T-cell (primary cell): ENCODE results near the gene DDX51. TPM values are rescaled to one million over a fixed set of nuclear protein-coding genes. Genes with fewer than 3 reads are reported as not detected.

Experiments
- ATAC-seq, 4 experiments: fragments of 200-7000 bp in 3 of 4; fragments of 150-1000 bp in 1 of 4; cut with Tn5 transposase; replicated peaks in 1 of 4; 1 replicate in 3 of 4; 2 replicates in 1 of 4; pipeline ENCODE4 v1.10.0; 2021; ENCODE audit warnings: moderate library complexity in 3 of 4, mild to moderate bottlenecking in 2 of 4, moderate number of reproducible peaks in 1 of 4
- CTCF ChIA-PET, 2 donors: fragments of 300-600 bp; sonication (Branson Sonifier 250); formaldehyde crosslinking; loops; one replicate each; lab custom pipeline; 2022; ENCODE audit warnings: antibody characterized with exemption in 2 of 2; lab: Charles Lee
- POLR2A ChIA-PET, 2 donors: fragments of 300-600 bp; sonication (Branson Sonifier 250); formaldehyde crosslinking; loops; one replicate each; lab custom pipeline; 2022; ENCODE audit warnings: antibody characterized with exemption in 2 of 2; lab: Charles Lee
- DNase-seq, 35 experiments: peaks; one replicate each; pipeline versions ENCODE4 v3.0.0 to v3.0.0-alpha.2; 2013 to 2023
- H3K27ac ChIP-seq: one replicate; pipeline ENCODE4 v1.5.1; 2013; ENCODE audit warnings: low read length
- H3K27me3 ChIP-seq, 2 experiments: replicated peaks in 1 of 2; 1 replicate in 1 of 2; 2 replicates in 1 of 2; pipeline versions ENCODE4 v1.6.1 to v1.7.0; 2013; ENCODE audit warnings: low read length in 1 of 2, mixed read lengths in 1 of 2; ENCODE audit not compliant: control insufficient read depth in 2 of 2, insufficient read depth in 2 of 2; ENCODE audit errors: extremely low read depth in 1 of 2
- H3K36me3 ChIP-seq, 2 donors: 1 replicate in 1 of 2; 2 replicates in 1 of 2; pipeline versions ENCODE4 v1.6.1 to v1.7.0; 2013; ENCODE audit warnings: low read length in 1 of 2; ENCODE audit not compliant: control insufficient read depth in 2 of 2, insufficient read depth in 1 of 2; ENCODE audit errors: extremely low read depth in 1 of 2
- H3K4me1 ChIP-seq, 2 experiments: 1 replicate in 1 of 2; 2 replicates in 1 of 2; pipeline versions ENCODE4 v1.6.1 to v1.7.0; 2013; ENCODE audit warnings: low read length in 2 of 2, mixed read lengths in 1 of 2; ENCODE audit not compliant: insufficient read depth in 2 of 2, control insufficient read depth in 1 of 2; ENCODE audit errors: extremely low read depth in 1 of 2
- H3K4me3 ChIP-seq, 2 donors: 1 replicate in 1 of 2; 2 replicates in 1 of 2; pipeline versions ENCODE4 v1.5.1 to v1.7.0; 2013; ENCODE audit warnings: mild to moderate bottlenecking in 2 of 2, low read length in 1 of 2, moderate library complexity in 1 of 2; ENCODE audit not compliant: control insufficient read depth in 1 of 2; ENCODE audit errors: extremely low read depth in 1 of 2
- H3K9me3 ChIP-seq: 2 replicates; pipeline ENCODE4 v1.7.0; 2013
- H3K27ac Mint-ChIP-seq, 2 donors: one replicate each; pipeline ENCODE4 v1.8.0; 2020 to 2021; ENCODE audit warnings: mild to moderate bottlenecking in 2 of 2, mixed read lengths in 2 of 2
- H3K27me3 Mint-ChIP-seq, 2 donors: one replicate each; pipeline ENCODE4 v1.8.0; 2021 to 2022; ENCODE audit warnings: mixed read lengths in 2 of 2
- H3K36me3 Mint-ChIP-seq: one replicate; pipeline ENCODE4 v1.8.0; 2021; ENCODE audit warnings: mixed read lengths
- H3K4me1 Mint-ChIP-seq, 3 donors: one replicate each; pipeline ENCODE4 v1.8.0; 2020 to 2022; ENCODE audit warnings: mixed read lengths in 3 of 3, mild to moderate bottlenecking in 1 of 3
- H3K4me3 Mint-ChIP-seq, 3 donors: one replicate each; pipeline ENCODE4 v1.8.0; 2020 to 2022; ENCODE audit warnings: mild to moderate bottlenecking in 3 of 3, mixed read lengths in 3 of 3, moderate library complexity in 3 of 3
- H3K9me3 Mint-ChIP-seq, 3 donors: one replicate each; pipeline ENCODE4 v1.8.0; 2020 to 2022; ENCODE audit warnings: mixed read lengths in 3 of 3
- WGBS: methylation state at CpG from one replicate; pipeline ENCODE4 v1.1.5; 2013; ENCODE audit warnings: missing lambda C conversion rate; ENCODE audit not compliant: insufficient coverage; 5-methylcytosine and 5-hydroxymethylcytosine counted together
- total RNA-seq, 35 experiments: library from RNA in 6 of 35; stranded (reverse) in 6 of 35; fragments of 120-200 nt in 1 of 35; gene quantifications; one replicate each; pipeline versions ENCODE4 v1.2.1 to v1.2.4 and lab custom pipeline; 2013 to 2026

DDX51 gene
- total RNA-seq, 5 donors from 2014 or later (not counting 1 experiment from before 2014, with no cell fraction given), result 41.9 to 58.6 (median 49.0) TPM

GRCh38 chr12:132164426-132164825 is 20.3 kb upstream of the DDX51 start:
- Histone ChIP-seq H3K27ac (no peak overlapping the region), H3K27me3 (peaks cover 0 to 14% of the 10 kb centered on the region in 2 experiments), H3K9me3 (no peaks in the 10 kb centered on the region), H3K36me3 (no peaks in the 10 kb centered on the region), H3K4me3 (no peak overlapping the region), H3K4me1 (peaks cover 4 to 34% of the 10 kb centered on the region in 2 experiments)
- 100% methylated on average over 2 of the region's 7 CpGs for WGBS
- POLR2A ChIA-PET, result interaction anchor here in 1 of 2 donors (0.5 kb wide), 1 partner anchor 31 kb away, joined by 3 read pairs; no protein-coding TSS in a partner anchor
- Mint-ChIP-seq H3K4me3 (peak overlapping the region in 1 of 3 donors; percentile 28), H3K27ac (no peak overlapping the region), H3K4me1 (peaks cover 9 to 37% (median 22%) of the 10 kb centered on the region in 3 donors), H3K27me3 (no peaks in the 10 kb centered on the region), H3K9me3 (peaks cover 0 to 7% (median 0%) of the 10 kb centered on the region in 3 donors), H3K36me3 (no peaks in the 10 kb centered on the region)
- ATAC-seq (no peak), DNase-seq (no peak)
- CTCF ChIA-PET, result no interaction called here

GRCh38 chr12:132163911-132164288 is 19.8 kb upstream of the DDX51 start:
- H3K4me3 Mint-ChIP-seq, result peak overlapping the region in 1 of 3 donors; percentile 28
- H3K36me3 Mint-ChIP-seq, result no peaks in the 10 kb centered on the region
- ChIA-PET POLR2A (interaction anchor here in 1 of 2 donors (0.5 kb wide), 1 partner anchor 32 kb away, joined by 3 read pairs; no protein-coding TSS in a partner anchor), CTCF (interaction anchor here in 1 of 2 donors (1.2 to 1.6 kb wide), 2 partner anchors 11 to 55 kb away, joined by 3 to 4 read pairs; no protein-coding TSS in a partner anchor)
- peaks cover 9 to 37% (median 22%) of the 10 kb centered on the region in 3 donors for H3K4me1 Mint-ChIP-seq
- no peak for ATAC-seq
- no peaks in the 10 kb centered on the region for H3K9me3 ChIP-seq
- H3K27me3 Mint-ChIP-seq, result no peaks in the 10 kb centered on the region
- no peak overlapping the region for H3K27ac Mint-ChIP-seq
- peaks cover 4 to 34% of the 10 kb centered on the region in 2 experiments for H3K4me1 ChIP-seq
- no peak overlapping the region for H3K27ac ChIP-seq
- WGBS, result 85% methylated on average over 11 of the region's 11 CpGs
- peaks cover 0 to 7% (median 0%) of the 10 kb centered on the region in 3 donors for H3K9me3 Mint-ChIP-seq
- no peak for DNase-seq
- no peaks in the 10 kb centered on the region for H3K36me3 ChIP-seq
- H3K27me3 ChIP-seq, result peaks cover 0 to 12% of the 10 kb centered on the region in 2 experiments
- no peak overlapping the region for H3K4me3 ChIP-seq

- ChIA-PET CTCF (interaction anchor here (1.0 to 1.6 kb wide), 3 partner anchors 11 to 56 kb away, joined by 3 to 4 read pairs (median 3); no protein-coding TSS in a partner anchor), POLR2A (interaction anchor here in 1 of 2 donors (1.0 kb wide), 1 partner anchor 22 kb away, joined by 4 read pairs; no protein-coding TSS in a partner anchor)
- Mint-ChIP-seq H3K9me3 (peaks cover 0 to 7% (median 0%) of the 10 kb centered on the region in 3 donors), H3K4me1 (peaks cover 9 to 37% (median 22%) of the 10 kb centered on the region in 3 donors), H3K27me3 (no peaks in the 10 kb centered on the region), H3K4me3 (peak overlapping the region; percentile 28 to 49 (median 34)), H3K36me3 (no peaks in the 10 kb centered on the region), H3K27ac (no peak overlapping the region)
- peak overlapping the region in 1 of 2 donors; percentile 19 for H3K4me3 ChIP-seq
- no peak overlapping the region for H3K27ac ChIP-seq
- WGBS, result 63% methylated on average over 23 of the region's 26 CpGs
- peak in 1 of 35 experiments; percentile 2 for DNase-seq
- peaks cover 4 to 30% of the 10 kb centered on the region in 2 experiments for H3K4me1 ChIP-seq
- peaks cover 0 to 9% of the 10 kb centered on the region in 2 experiments for H3K27me3 ChIP-seq
- H3K36me3 ChIP-seq, result no peaks in the 10 kb centered on the region
- ATAC-seq, result peak in 3 of 4 experiments; percentile 11 to 19 (median 17)
- H3K9me3 ChIP-seq, result no peaks in the 10 kb centered on the region
These were observed 19.2 kb upstream of the DDX51 start for GRCh38 chr12:132163041-132163910.

- H3K27ac ChIP-seq, result no peak overlapping the region
- 19% methylated on average over 15 of the region's 17 CpGs for WGBS
- H3K4me3 Mint-ChIP-seq, result peak overlapping the region in 2 of 3 donors; percentile 3 to 28
- ChIA-PET POLR2A (interaction anchor here in 1 of 2 donors (1.0 kb wide), 1 partner anchor 23 kb away, joined by 4 read pairs; no protein-coding TSS in a partner anchor), CTCF (interaction anchor here (0.9 to 1.6 kb wide), 4 partner anchors 9 to 57 kb away, joined by 3 to 4 read pairs (median 3); no protein-coding TSS in a partner anchor)
- H3K27me3 Mint-ChIP-seq, result no peaks in the 10 kb centered on the region
- peak overlapping the region in 1 of 2 donors; percentile 52 for H3K27ac Mint-ChIP-seq
- DNase-seq (peak in 5 of 35 experiments; percentile 4 to 66 (median 31)), ATAC-seq (peak; percentile 12 to 88 (median 34))
- peaks cover 9 to 34% (median 19%) of the 10 kb centered on the region in 3 donors for H3K4me1 Mint-ChIP-seq
- H3K9me3 ChIP-seq, result no peaks in the 10 kb centered on the region
- H3K9me3 Mint-ChIP-seq, result peaks cover 0 to 7% (median 0%) of the 10 kb centered on the region in 3 donors
- peaks cover 0 to 2% of the 10 kb centered on the region in 2 experiments for H3K27me3 ChIP-seq
- H3K4me1 ChIP-seq, result peaks cover 4 to 23% of the 10 kb centered on the region in 2 experiments
- no peaks in the 10 kb centered on the region for H3K36me3 ChIP-seq
- H3K36me3 Mint-ChIP-seq, result no peaks in the 10 kb centered on the region
- H3K4me3 ChIP-seq, result peak overlapping the region in 1 of 2 donors; percentile 19
These were observed 18.5 kb upstream of the DDX51 start for GRCh38 chr12:132162508-132163031.

- Mint-ChIP-seq H3K27ac (peak overlapping the region in 1 of 2 donors; percentile 52), H3K4me3 (peak overlapping the region in 1 of 3 donors; percentile 28), H3K9me3 (peaks cover 0 to 6% (median 0%) of the 10 kb centered on the region in 3 donors), H3K4me1 (peaks cover 9 to 28% (median 19%) of the 10 kb centered on the region in 3 donors), H3K27me3 (no peaks in the 10 kb centered on the region), H3K36me3 (no peaks in the 10 kb centered on the region)
- H3K9me3 ChIP-seq, result no peaks in the 10 kb centered on the region
- DNase-seq (peak in 1 of 35 experiments; percentile 4), ATAC-seq (peak in 1 of 4 experiments; percentile 8)
- peaks cover 0 to 3% of the 10 kb centered on the region in 2 donors for H3K36me3 ChIP-seq
- ChIA-PET POLR2A (interaction anchor here (0.6 to 1.0 kb wide), 2 partner anchors 24 to 68 kb away, joined by 4 to 5 read pairs; no protein-coding TSS in a partner anchor), CTCF (interaction anchor here (0.6 to 1.0 kb wide), 4 partner anchors 8 to 57 kb away, joined by 3 to 7 read pairs (median 4); no protein-coding TSS in a partner anchor)
- no peaks in the 10 kb centered on the region for H3K27me3 ChIP-seq
- H3K27ac ChIP-seq, result no peak overlapping the region
- no peak overlapping the region for H3K4me3 ChIP-seq
- WGBS, result 67% methylated on average over 16 of the region's 17 CpGs
- H3K4me1 ChIP-seq, result peaks cover 4 to 22% of the 10 kb centered on the region in 2 experiments
These were observed 17.8 kb upstream of the DDX51 start for GRCh38 chr12:132161796-132162507.
